ENCODE measurements around the gene RUFY1. TPM values are rescaled to one million over a fixed set of nuclear protein-coding genes. Genes with fewer than 3 reads are reported as not detected.

Gene RUFY1
- total and polyA plus RNA-seq, 9 of the 15 experiments (the other 6 are each of a cell fraction or from before 2014, with no cell fraction given), result 5.0 to 41.7 (median 29.6) TPM

DNA sequence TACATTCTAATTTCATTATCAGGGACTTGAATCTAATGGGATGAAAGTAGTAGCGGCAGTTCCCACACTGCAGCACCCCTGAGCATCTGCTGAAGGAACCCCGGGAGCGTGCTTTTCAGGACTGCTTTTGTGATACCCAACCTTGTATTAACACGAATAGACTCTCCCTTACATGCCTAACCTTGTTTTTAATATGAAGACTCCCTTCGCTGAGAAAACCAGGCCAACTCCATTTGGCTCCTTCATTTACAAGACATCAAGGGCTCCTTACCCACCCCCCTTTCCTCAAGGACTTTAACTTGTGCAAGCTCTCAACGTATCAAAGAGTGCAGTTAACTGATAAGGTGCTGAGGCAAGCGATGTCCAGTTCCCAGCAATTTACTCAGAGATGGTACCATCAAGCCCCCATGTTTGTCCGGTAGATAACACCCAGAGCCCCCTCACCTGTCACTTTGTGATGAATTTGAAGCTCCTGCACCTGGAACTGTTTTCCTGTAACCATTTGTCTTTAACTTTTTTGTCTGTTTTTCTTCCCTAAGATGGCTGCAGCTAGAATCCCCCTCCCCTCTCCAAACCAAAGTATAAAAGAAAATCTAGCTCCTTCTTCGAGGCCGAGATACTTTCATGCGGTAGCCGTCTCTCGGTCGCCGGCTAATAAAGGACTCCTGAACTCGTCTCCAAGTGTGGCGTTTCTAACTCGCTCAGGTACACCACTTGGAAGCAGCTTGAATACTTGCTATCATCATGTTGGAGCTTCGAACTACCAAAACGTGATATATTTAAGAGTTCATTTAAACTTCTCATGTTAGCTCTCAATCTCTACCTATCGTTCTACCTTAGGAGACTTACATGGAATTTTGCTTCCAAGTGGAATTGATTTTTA is 62.5 kb downstream of the RUFY1 start (continued):
- TF ChIP-seq, protein P1, sequence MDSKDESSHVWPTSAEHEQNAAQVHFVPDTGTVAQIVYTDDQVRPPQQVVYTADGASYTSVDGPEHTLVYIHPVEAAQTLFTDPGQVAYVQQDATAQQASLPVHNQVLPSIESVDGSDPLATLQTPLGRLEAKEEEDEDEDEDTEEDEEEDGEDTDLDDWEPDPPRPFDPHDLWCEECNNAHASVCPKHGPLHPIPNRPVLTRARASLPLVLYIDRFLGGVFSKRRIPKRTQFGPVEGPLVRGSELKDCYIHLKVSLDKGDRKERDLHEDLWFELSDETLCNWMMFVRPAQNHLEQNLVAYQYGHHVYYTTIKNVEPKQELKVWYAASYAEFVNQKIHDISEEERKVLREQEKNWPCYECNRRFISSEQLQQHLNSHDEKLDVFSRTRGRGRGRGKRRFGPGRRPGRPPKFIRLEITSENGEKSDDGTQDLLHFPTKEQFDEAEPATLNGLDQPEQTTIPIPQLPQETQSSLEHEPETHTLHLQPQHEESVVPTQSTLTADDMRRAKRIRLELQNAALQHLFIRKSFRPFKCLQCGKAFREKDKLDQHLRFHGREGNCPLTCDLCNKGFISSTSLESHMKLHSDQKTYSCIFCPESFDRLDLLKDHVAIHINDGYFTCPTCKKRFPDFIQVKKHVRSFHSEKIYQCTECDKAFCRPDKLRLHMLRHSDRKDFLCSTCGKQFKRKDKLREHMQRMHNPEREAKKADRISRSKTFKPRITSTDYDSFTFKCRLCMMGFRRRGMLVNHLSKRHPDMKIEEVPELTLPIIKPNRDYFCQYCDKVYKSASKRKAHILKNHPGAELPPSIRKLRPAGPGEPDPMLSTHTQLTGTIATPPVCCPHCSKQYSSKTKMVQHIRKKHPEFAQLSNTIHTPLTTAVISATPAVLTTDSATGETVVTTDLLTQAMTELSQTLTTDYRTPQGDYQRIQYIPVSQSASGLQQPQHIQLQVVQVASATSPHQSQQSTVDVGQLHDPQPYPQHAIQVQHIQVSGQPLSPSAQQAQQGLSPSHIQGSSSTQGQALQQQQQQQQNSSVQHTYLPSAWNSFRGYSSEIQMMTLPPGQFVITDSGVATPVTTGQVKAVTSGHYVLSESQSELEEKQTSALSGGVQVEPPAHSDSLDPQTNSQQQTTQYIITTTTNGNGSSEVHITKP (IDR thresholded peaks at IDR 0.05; ENCODE audit: partially characterized antibody), result peak; percentile 36
- TF ChIP-seq CBFA2T3 (IDR thresholded peaks at IDR 0.05) (peak; percentile 95), CBFA2T2 (conservative IDR thresholded peaks at IDR 0.05) (peak; percentile 93), TCF3 (CRISPR knock-in tag; IDR thresholded peaks at IDR 0.05) (peak; percentile 88), PHF8 (IDR thresholded peaks at IDR 0.05; ENCODE audit: borderline replicate concordance, low read length) (no peak), HDAC2 (IDR thresholded peaks at IDR 0.05) (peak; percentile 77; the same call in 1 of the 2 replicates), ZNF324 (CRISPR knock-in tag; IDR thresholded peaks at IDR 0.05) (0 out of 2 replicates have a peak, but pooled peaks have one; percentile 5), ZNF174 (CRISPR knock-in tag; IDR thresholded peaks at IDR 0.05) (no peak), MYNN (IDR thresholded peaks at IDR 0.05) (peak; percentile 41; the same call in 1 of the 2 replicates), MYNN (CRISPR knock-in tag; IDR thresholded peaks at IDR 0.05) (no peak), CEBPB (tag; IDR thresholded peaks at IDR 0.05) (peak; percentile 81), EGR1 (conservative IDR thresholded peaks at IDR 0.05) (peak; percentile 42), MTA2 (IDR thresholded peaks at IDR 0.05; ENCODE audit: low read depth) (peak; percentile 68), DPF2 (IDR thresholded peaks at IDR 0.05) (peak; percentile 86), MBD2 (IDR thresholded peaks at IDR 0.05; ENCODE audit: borderline replicate concordance, low read depth) (0 out of 2 replicates have a peak, but pooled peaks have one; percentile 17), CXXC5 (CRISPR knock-in tag; IDR thresholded peaks at IDR 0.05) (peak; percentile 66), HNRNPL (IDR thresholded peaks at IDR 0.05; ENCODE audit: low read depth, low read length) (no peak), ZNF561 (CRISPR knock-in tag; conservative IDR thresholded peaks at IDR 0.05) (0 out of 2 replicates have a peak, but pooled peaks have one; percentile 10), DACH1 (IDR thresholded peaks at IDR 0.05; ENCODE audit: partially characterized antibody) (peak; percentile 11), MECOM (CRISPR knock-in tag; IDR thresholded peaks at IDR 0.05) (peak; percentile 74; the same call in 1 of the 2 replicates), TBL1XR1 (IDR thresholded peaks at IDR 0.05; ENCODE audit: low read length in 2 of 2) (peak in 1 of 2 experiments; percentile 58; a peak in 1 of 4 replicates), RBM22 (IDR thresholded peaks at IDR 0.05; ENCODE audit: low read depth, low read length, poor library complexity, severe bottlenecking) (peak; percentile 74), POLR2H (tag; IDR thresholded peaks at IDR 0.05; ENCODE audit: low read depth) (no peak; the same call in none of the 2 replicates), GATAD2A (IDR thresholded peaks at IDR 0.05) (no peak; the same call in 1 of the 2 replicates), HDAC1 (IDR thresholded peaks at IDR 0.05) (peak in 1 of 2 experiments; percentile 17; a peak in 1 of 4 replicates), HDAC3 (IDR thresholded peaks at IDR 0.05; ENCODE audit: borderline replicate concordance, partially characterized antibody) (peak; percentile 36)
- TF ChIP-seq, protein P2, sequence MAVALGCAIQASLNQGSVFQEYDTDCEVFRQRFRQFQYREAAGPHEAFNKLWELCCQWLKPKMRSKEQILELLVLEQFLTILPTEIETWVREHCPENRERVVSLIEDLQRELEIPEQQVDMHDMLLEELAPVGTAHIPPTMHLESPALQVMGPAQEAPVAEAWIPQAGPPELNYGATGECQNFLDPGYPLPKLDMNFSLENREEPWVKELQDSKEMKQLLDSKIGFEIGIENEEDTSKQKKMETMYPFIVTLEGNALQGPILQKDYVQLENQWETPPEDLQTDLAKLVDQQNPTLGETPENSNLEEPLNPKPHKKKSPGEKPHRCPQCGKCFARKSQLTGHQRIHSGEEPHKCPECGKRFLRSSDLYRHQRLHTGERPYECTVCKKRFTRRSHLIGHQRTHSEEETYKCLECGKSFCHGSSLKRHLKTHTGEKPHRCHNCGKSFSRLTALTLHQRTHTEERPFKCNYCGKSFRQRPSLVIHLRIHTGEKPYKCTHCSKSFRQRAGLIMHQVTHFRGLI (CRISPR knock-in tag; IDR thresholded peaks at IDR 0.05), result no peak
